ENCODE results near the gene SLC7A1.

- no peak for TF ChIP-seq CTCF (IDR thresholded peaks at IDR 0.05 in 4 of 5, conservative IDR thresholded peaks at IDR 0.05 in 1 of 5)
- TF ChIP-seq POLR2A (IDR thresholded peaks at IDR 0.05), result no peak
These were observed 90.0 kb downstream of the SLC7A1 start for GRCh38 chr13:29505511-29505910.
